GM13976 (cell line): Measurements from ENCODE around the gene NLE1.

ENCODE experiments used
- DNase-seq: peaks from one replicate; pipeline ENCODE4 v3.0.0; 2012; ENCODE audit warnings: low spot score
- in situ Hi-C: fragments of 300-500 bp; cut with MboI; formaldehyde crosslinking; loops from one replicate; pipeline ENCODE4 v1.12.0; 2022; ENCODE audit warnings: low sequenced_read_pairs, mixed read lengths, inconsistent platforms; ENCODE audit not compliant: unreplicated experiment
- TF ChIP-seq, protein P1 (sequence below): IDR thresholded peaks from 2 replicates; pipeline ENCODE4 v1.5.1; 2012; ENCODE audit warnings: borderline replicate concordance, mild to moderate bottlenecking; ENCODE audit not compliant: insufficient read depth; ENCODE audit errors: extremely low read depth, missing control alignments, control extremely low read depth

Gene NLE1

DNA sequence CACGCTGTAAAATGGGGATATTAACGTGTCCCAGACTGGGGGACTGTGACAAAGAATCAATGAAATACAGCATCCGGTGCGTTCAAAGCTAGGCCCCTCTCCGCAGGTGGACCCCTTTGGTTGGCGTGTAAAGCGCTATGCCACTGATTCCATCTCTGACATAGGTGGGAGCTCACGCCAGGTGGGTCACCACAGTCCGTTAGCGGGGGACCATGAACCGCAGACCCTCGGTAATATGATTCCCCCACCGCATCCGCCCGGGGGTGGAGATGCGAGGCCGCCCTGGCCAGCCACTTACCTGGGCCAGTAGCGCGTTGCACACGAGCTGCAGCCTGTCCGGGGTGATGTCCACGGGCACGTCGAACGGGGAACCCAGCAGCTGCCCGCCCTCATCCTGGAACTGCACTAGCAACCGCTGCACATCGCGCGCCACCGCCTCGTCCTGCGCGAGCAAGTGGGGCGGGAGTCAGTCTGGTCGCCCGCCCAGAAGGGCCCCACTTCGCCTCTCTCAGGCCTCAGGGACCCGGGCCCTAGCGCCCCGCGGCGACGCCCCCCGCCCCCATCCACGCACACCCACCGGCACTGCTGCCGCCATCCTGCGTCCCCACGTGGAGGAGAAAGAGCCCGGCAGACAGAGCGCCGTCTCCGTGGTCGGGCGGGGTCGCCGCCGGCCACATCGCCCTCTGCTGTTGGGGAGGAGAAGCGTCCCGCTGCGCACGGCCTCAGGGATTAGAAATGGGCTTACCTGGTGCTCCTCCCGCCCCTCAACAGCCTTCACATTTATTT, at the start of gene NLE1:
TSS of gene NLE1 (minus strand) at position 623 of the 786 bp plus-strand sequence. CDS start at position 595, 28 bp downstream.
- in situ Hi-C loops = no loop called here
- TF ChIP-seq, protein P1, sequence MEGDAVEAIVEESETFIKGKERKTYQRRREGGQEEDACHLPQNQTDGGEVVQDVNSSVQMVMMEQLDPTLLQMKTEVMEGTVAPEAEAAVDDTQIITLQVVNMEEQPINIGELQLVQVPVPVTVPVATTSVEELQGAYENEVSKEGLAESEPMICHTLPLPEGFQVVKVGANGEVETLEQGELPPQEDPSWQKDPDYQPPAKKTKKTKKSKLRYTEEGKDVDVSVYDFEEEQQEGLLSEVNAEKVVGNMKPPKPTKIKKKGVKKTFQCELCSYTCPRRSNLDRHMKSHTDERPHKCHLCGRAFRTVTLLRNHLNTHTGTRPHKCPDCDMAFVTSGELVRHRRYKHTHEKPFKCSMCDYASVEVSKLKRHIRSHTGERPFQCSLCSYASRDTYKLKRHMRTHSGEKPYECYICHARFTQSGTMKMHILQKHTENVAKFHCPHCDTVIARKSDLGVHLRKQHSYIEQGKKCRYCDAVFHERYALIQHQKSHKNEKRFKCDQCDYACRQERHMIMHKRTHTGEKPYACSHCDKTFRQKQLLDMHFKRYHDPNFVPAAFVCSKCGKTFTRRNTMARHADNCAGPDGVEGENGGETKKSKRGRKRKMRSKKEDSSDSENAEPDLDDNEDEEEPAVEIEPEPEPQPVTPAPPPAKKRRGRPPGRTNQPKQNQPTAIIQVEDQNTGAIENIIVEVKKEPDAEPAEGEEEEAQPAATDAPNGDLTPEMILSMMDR = peak; percentile 99
- peak; percentile 95 for DNase-seq

DNA sequence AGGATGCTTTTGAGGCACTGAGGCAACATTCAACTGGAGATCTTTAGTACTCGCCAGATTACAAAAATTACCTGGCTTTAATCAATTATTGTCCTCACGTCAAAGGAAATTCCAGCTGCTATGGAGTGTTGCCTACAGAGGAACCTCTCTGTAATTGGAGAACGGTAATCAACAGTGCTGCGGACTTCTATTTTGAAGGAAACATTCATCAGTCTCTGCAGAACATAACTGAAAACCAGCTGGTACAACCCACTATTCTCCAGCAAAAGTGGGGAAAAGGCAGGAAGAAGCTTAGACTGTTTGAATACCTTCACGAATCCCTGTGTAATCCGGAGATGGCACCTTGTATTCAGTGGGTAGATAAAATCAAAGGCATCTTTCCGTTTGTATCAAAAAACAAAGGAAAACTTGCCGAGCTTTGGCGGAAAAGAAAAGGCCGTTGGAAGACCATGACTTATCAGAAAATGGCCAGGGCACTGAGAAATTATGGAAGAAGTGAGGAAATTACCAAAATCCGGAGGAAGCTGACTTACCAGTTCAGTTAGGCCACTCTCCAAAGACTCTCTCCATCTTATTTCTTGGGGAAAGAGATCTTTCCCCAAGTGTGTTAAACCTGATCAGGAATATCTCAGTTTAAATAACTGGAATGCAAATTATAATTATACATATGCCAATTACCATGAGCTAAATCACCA, 49.0 kb upstream of the NLE1 start:
- TF ChIP-seq, protein P1 = no peak
- in situ Hi-C loops = no loop called here
- no peak for DNase-seq

DNA sequence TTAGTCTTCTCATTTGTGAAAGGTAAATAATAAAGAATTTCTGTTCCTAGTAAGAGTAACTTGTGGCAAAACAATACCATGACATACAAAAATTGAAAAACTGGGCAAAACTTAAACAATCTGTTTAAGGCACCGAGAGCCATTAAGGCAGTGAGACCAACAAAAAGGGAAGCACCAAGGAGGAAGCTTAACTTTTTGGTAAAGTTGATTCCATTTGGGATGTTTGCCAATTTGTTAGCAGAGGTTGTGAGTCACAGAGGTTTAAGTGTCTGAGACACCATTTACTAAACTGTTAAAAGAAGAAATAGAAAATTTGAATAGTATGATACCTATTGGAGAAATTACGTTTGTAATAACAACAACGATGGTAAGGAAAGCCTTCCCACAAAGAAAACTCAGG, 47.2 kb upstream of the NLE1 start:
- in situ Hi-C loops = no loop called here
- DNase-seq = no peak
- TF ChIP-seq, protein P1 = no peak

DNA sequence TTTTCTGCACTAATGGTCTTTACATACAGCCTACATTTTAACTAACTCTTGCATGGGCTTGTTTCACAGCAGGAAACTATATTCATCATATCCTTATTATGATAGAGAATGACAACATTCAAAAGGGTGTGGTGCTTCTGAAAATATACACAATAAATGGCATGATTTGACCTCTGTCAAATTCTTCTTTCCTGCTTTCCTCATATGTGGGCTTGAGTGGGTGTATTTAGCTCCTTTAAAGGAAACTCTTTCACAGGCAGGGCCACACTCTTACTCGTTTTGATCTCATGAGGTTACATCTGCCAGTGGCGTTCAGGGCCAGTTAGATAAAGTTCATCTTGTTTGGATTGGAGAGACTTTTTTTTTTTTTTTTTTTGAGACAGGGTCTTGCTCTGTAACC, 46.0 kb upstream of the NLE1 start:
- TF ChIP-seq, protein P1 = no peak
- in situ Hi-C loops = no loop called here
- no peak for DNase-seq

DNA sequence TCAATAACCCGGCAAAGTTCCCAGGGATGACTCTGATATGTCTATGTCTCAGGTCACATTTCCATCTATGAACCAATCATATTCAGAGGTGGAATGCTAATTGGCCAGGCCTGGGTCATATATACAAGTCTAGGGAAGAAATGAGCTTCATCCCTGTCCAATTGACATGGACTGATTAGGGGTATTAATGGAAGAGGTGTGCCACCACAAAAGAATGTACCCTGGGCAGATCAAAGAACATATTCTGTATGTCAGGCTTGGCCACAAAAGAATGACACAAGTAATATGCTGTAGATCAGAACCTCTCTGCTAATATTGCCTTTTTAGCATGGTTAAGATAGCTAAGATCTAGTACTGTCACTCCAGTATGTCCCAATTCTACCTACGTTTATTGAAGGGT, 45.4 kb upstream of the NLE1 start:
- TF ChIP-seq, protein P1 = no peak
- in situ Hi-C loops = no loop called here
- no peak for DNase-seq

DNA sequence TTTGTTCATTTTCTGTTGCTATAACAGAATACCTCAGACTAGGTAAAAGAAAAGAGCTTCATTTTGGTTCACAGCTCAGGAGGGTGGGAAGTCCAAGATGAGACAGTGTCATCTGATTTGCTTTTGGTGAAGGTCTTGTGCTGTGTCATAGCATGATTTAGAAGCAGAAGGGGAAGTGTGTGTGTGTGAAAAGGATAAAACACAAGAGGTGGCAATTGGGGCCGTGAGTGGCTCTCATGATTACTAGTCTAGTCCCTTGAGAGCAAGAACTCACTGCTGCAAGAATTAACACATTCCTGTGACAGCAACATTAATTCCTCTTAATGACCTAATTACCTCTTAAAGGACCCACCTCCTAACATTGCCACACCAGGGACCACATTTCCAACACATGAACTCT, 43.7 kb upstream of the NLE1 start:
- peak; percentile 57 for DNase-seq
- in situ Hi-C loops = no loop called here
- TF ChIP-seq, protein P1 = no peak
